GM18517 (cell line): ENCODE measurements around the gene ELOVL5.
A peak's percentile ranks its signal among the peaks of the same experiment; 100 is the strongest.
"Not testable (repeated sequence)": the region's sequence is repeated elsewhere in the genome, so short reads cannot be mapped to it uniquely, and the experiment has no call there.

ENCODE experiments used
- ATAC-seq: cut with Tn5 transposase; IDR thresholded peaks from one replicate; pipeline ENCODE4 v1.9.1; 2021; ENCODE audit warnings: mild to moderate bottlenecking, moderate library complexity; ENCODE audit not compliant: unreplicated experiment

The ELOVL5 gene, protein sequence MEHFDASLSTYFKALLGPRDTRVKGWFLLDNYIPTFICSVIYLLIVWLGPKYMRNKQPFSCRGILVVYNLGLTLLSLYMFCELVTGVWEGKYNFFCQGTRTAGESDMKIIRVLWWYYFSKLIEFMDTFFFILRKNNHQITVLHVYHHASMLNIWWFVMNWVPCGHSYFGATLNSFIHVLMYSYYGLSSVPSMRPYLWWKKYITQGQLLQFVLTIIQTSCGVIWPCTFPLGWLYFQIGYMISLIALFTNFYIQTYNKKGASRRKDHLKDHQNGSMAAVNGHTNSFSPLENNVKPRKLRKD

GRCh38 chr6:53348371-53349208, at the start of gene ELOVL5:
Gene ELOVL5 (minus strand): TSS chr6:53348950. CDS start chr6:53295699, 53,251 bp downstream.
- ATAC-seq: peak; percentile 84

GRCh38 chr6:53397283-53397682, 48.5 kb upstream of the ELOVL5 start:
- ATAC-seq: no peak

DNA sequence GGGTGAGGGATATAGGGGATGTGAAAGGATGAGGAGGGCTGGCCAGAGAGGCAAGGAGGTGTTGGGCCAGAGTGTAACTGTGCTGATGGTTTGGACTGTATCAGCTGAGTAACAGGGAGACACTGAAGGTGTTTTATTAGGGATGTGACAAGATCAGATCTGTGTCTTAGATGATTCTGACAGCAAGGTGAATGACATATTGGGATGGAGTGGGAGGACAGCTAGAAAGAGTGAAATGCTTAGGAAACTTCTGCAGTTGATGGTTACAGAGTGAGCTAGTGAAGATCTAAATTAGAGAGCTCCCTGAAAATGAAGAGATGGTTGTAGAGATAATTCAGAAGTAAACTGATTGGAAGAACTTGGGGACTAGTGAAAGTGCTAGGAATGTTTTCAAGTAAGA, 47.2 kb upstream of the ELOVL5 start:
- no peak for ATAC-seq

DNA sequence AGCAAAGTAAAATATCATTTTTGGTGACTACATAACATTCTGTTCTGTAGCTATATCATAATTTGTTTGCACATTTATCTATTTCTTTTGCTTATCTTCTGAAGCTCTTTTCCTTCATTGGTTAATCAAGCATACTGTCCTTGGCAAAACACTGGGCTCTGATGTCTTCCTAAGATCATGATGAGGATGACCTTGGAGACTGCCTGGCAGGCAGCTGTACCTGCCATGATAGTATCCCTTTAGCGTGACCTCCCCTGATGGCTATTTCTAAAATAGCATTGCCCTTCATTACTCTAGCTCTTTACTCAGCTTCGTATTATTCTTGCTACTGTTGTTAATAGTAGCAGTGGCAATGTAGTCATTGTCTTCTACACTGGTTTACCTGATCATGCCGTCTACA, 46.0 kb upstream of the ELOVL5 start:
- no peak for ATAC-seq

- no peak for ATAC-seq
Measured at GRCh38 chr6:53391170-53391569, 42.4 kb upstream of the ELOVL5 start.

- ATAC-seq: no peak
Measured at GRCh38 chr6:53390010-53390409, 41.3 kb upstream of the ELOVL5 start.

- not testable (repeated sequence) for ATAC-seq
Measured at GRCh38 chr6:53388615-53389014, 39.9 kb upstream of the ELOVL5 start.

GRCh38 chr6:53382421-53382820, 33.7 kb upstream of the ELOVL5 start:
- no peak for ATAC-seq

- no peak for ATAC-seq
Measured at GRCh38 chr6:53378208-53378607, 29.5 kb upstream of the ELOVL5 start.

DNA sequence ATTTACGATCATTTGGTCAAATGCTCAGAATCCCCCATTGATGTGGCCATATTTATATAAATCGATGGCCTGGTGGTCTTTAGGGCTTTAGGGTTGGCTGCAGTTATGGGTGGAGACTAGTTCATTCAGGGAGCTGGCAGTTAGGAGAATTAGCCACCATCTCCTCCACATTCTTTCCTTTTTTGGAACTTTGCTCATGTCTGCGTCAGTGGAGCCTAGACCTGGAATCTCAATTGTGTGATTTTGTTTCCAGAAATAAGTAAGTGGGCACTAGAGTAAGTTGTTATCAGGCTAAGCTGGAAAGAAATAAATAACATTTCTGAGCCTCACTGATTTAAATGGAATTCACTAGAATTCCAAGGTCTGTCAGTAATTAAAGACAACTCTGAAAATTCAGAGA, 29.0 kb upstream of the ELOVL5 start:
- no peak for ATAC-seq

DNA sequence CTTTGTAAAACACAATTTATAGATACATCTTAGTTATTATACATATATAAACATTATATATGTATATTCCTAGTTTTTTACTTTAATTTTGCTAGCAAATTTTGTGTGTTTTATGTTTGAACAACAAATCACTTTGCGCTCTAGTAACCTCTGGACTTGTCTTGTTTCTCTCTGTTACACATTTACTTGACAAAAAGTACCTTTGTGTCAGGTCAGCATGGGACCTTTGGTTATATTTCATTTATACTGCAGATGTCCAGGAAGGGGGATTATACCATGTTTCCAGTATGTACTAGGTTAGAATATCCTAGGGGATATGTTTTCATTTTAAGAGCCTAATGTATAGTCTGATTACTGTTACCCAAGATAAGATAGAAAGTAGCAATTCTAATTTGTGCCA, 28.5 kb upstream of the ELOVL5 start:
- no peak for ATAC-seq

DNA sequence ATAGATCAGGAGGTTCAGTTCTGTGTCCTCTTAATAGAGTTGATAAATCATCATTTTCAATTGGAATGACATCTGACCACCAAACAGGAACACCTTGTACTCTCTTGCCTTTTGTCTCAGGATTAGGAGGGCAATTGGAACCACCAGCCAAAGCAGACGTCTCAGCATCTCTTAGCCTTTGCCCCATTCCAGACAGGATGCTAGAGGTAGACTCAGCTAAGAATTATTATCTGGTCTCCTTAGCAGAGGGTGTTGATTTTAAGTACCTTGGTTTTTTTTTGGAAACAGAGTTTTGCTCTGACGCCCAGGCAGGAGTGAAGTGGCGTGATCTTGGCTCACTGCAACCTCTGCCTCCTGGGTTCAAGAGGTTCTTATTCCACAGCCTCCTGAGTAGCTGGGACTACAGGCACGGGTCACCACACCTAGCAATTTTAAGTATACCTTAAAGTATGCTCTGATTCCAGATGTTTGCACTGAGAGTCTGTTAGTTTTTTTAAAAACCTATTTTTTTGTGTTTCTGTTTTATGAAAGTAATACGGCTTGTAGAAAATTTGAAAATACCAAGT, 28.0 kb upstream of the ELOVL5 start:
- no peak for ATAC-seq

DNA sequence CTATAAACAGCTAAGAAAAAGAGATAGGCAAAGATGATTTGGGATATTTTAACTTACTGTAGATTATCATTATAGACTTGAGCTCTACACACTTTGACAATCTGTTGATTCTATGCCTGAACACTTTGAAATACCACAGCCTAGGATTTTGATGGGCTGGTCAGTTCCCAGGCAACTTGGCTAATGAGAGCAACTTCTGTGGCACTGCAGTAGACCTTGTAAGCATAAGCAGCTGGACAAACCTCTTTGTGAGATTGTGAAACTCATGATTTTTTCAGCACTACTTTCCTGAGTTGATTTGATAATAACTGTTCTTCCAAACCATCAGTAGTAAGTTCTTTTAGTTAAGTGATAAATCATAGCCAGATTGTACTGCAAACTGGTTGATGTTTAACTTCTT, 27.1 kb upstream of the ELOVL5 start:
- ATAC-seq: no peak

GRCh38 chr6:53373638-53374037, 24.9 kb upstream of the ELOVL5 start:
- ATAC-seq: no peak

DNA sequence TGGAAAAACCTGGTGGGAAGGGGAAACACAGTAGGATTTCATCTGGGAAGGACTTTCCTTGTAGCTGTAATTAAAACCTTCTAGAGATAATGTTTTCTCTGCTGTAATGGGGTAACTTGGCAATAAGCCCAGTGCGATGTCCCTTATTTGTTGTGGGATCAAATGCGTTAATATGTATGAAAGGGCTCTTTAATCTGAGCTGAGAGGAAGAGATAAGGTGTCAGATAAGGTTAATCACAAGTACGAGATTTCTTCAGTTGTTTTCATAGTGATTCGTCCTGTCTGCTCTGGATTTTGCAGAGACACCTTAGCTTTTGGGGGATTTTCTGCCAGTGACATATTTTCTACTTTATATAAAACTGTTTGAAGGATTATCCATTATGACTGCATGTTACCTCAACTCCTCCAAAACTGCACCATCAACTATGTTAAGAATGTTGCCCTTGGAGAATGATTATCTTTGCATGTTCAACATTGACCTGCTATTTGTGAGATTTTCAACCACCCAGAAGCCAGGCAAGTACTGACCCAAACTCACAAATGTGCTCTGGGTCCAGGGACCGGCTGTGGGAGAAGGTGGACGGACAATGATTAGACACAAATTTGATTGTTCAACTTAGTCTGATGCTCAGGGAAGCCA, 21.2 kb upstream of the ELOVL5 start:
- ATAC-seq: no peak

DNA sequence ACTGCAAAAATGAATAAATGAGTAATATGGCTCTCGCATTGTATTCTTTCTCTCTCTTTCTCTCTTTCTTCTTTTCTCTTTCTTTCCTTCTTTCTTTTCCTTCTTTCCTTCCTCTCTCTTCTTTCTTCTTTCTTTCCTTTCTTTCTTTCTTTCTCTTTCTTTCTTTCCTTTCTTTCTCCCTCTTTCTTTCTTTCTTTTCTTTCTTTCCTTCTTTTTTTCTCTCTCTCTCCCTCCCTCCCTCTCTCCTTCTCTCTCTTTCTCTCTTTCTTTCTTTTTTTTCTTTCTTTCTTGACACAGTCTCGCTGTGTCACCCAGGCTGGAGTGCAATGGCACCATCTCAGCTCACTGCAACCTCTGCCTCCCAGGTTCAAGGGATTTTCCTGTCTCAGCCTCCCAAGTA, 20.3 kb upstream of the ELOVL5 start:
- no peak for ATAC-seq

DNA sequence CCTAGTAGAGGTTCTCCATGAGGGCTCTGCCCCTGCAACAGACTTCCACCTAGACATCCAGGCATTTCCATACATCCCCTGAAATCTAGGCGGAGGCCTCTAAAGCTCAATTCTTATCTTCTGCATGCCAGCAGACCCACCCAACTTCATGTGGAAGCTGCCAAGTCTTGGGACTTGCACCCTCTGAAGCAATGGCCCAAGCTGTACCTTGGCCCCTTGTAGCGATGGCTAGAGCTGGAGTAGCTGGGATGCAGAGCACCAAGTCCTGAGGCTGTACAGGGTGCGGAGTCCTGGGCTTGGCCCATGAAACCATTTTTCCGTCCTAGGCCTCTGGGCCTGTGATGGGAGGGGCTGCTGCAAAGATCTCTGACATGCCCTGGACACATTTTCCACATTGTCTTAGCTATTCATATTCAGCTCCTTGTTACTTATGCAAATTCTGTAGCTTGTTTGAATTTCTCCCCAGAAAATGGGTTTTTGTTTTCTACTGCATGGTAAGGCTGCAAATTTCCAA, 17.4 kb upstream of the ELOVL5 start:
- no peak for ATAC-seq

DNA sequence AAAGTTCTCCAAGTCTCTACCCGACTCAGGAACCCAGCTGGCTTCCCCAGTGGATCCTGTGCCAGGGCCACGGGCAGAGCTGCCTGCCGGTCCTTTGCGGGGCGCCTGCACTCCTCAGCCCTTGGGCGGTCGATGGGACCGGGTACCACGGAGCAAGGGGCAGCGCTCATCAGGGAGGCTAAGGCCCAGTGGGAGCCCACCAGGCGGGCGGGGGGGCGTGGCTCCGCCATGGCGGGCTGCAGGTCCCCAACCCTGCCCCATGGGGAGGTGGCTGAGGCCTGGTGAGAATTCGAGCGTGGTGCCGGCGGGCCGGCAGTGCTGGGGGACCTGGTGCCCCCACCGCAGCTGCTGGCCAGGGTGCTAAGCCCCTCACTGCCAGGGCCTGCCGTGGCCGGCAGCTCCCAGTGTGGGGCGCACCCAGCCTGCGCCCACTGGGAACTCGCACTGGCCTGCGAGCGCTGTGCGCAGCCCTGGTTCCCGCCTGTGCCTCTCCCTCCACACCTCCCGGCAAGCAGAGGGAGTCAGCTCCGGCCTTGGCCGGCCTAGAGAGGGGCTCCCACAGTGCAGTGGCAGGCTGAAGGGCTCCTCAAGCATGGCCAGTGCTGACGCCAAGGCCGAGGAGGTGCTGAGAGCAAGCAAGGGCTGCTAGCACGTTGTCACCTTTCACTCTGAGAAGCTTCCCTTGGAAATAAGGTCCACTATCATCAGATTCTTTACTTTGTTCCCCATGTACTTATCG, 14.8 kb upstream of the ELOVL5 start:
- ATAC-seq: no peak

- no peak for ATAC-seq
Measured at GRCh38 chr6:53361549-53362031, 12.8 kb upstream of the ELOVL5 start.

GRCh38 chr6:53360093-53360912, 11.6 kb upstream of the ELOVL5 start:
- ATAC-seq: no peak
